Activated CD4-positive, alpha-beta memory T cell treated with anti-CD3 and anti-CD28 coated beads for 36 hours (primary cell): ENCODE results near the gene GLIPR1L1. TPM values are rescaled to one million over a fixed set of nuclear protein-coding genes. Genes with fewer than 3 reads are reported as not detected.
"Not testable (repeated sequence)": the region's sequence is repeated elsewhere in the genome, so short reads cannot be mapped to it uniquely, and the experiment has no call there.

Source experiments
- CTCF ChIA-PET: fragments of 350-600 bp; sonication (Branson Sonifier 250); formaldehyde crosslinking; loops from one replicate; lab custom pipeline; 2021; ENCODE audit warnings: antibody characterized with exemption, inconsistent platforms; lab: Charles Lee
- POLR2A ChIA-PET: fragments of 350-600 bp; sonication (Branson Sonifier 250); formaldehyde crosslinking; loops from one replicate; lab custom pipeline; 2021; ENCODE audit warnings: antibody characterized with exemption; lab: Charles Lee
- DNase-seq: peaks from one replicate; pipeline ENCODE4 v3.0.0-alpha.2; 2020
- H3K27ac Mint-ChIP-seq: one replicate; pipeline ENCODE4 v1.8.0; 2021; ENCODE audit warnings: mixed read lengths
- H3K27me3 Mint-ChIP-seq: one replicate; pipeline ENCODE4 v1.8.0; 2021; ENCODE audit warnings: mixed read lengths
- H3K36me3 Mint-ChIP-seq: one replicate; pipeline ENCODE4 v1.8.0; 2021; ENCODE audit warnings: mixed read lengths
- H3K4me1 Mint-ChIP-seq: one replicate; pipeline ENCODE4 v1.8.0; 2021; ENCODE audit warnings: low read depth, mixed read lengths
- H3K4me3 Mint-ChIP-seq: one replicate; pipeline ENCODE4 v1.8.0; 2021; ENCODE audit warnings: mild to moderate bottlenecking, mixed read lengths
- H3K9me3 Mint-ChIP-seq: one replicate; pipeline ENCODE4 v1.8.0; 2021; ENCODE audit warnings: mixed read lengths
- intact Hi-C: fragments of 100-400 bp; cut with micrococcal nuclease; formaldehyde crosslinking; loops from one replicate; pipeline ENCODE4 v1.15.1; 2023
- total RNA-seq, 2 experiments: library from RNA; stranded (reverse); gene quantifications; one replicate each; pipeline ENCODE4 v1.2.3, GENCODE V29; 2021

The GLIPR1L1 gene
- total RNA-seq, 2 experiments from 2014 or later: not detected

- Mint-ChIP-seq H3K4me1 (no peaks in the 10 kb centered on the region), H3K9me3 (no peaks in the 10 kb centered on the region), H3K27me3 (peaks cover 2% of the 10 kb centered on the region), H3K36me3 (no peaks in the 10 kb centered on the region), H3K27ac (no peak overlapping the region), H3K4me3 (no peak overlapping the region)
- intact Hi-C loops: no loop called here
- CTCF ChIA-PET: no interaction called here
- DNase-seq: no peak
- POLR2A ChIA-PET: no interaction called here
These were observed 16.7 kb upstream of the GLIPR1L1 start for GRCh38 chr12:75317784-75318183.

- ChIA-PET POLR2A (interaction anchor here (0.7 kb wide), 1 partner anchor 9 kb away, joined by 3 read pairs; no protein-coding TSS in a partner anchor), CTCF (interaction anchor here (1.7 kb wide), 1 partner anchor 10 kb away, joined by 6 read pairs; no protein-coding TSS in a partner anchor)
- H3K4me1 Mint-ChIP-seq: no peaks in the 10 kb centered on the region
- peaks cover 4% of the 10 kb centered on the region for H3K27me3 Mint-ChIP-seq
- H3K27ac Mint-ChIP-seq: no peak overlapping the region
- H3K4me3 Mint-ChIP-seq: no peak overlapping the region
- H3K9me3 Mint-ChIP-seq: no peaks in the 10 kb centered on the region
- H3K36me3 Mint-ChIP-seq: no peaks in the 10 kb centered on the region
- intact Hi-C loops: no loop called here
- no peak for DNase-seq
These were observed 12.0 kb upstream of the GLIPR1L1 start for GRCh38 chr12:75322464-75322863.

- H3K9me3 Mint-ChIP-seq: no peaks in the 10 kb centered on the region
- H3K27me3 Mint-ChIP-seq: peaks cover 6% of the 10 kb centered on the region
- H3K4me1 Mint-ChIP-seq: no peaks in the 10 kb centered on the region
- no peaks in the 10 kb centered on the region for H3K36me3 Mint-ChIP-seq
- ChIA-PET POLR2A (no interaction called here), CTCF (interaction anchor here (1.7 kb wide), 1 partner anchor 9 kb away, joined by 6 read pairs; no protein-coding TSS in a partner anchor)
- intact Hi-C loops: no loop called here
- no peak overlapping the region for H3K27ac Mint-ChIP-seq
- no peak for DNase-seq
- no peak overlapping the region for H3K4me3 Mint-ChIP-seq
These were observed 10.8 kb upstream of the GLIPR1L1 start for GRCh38 chr12:75323663-75324062.

- Mint-ChIP-seq H3K4me3 (no peak overlapping the region), H3K27me3 (peaks cover 12% of the 10 kb centered on the region), H3K4me1 (peaks cover 9% of the 10 kb centered on the region), H3K36me3 (no peaks in the 10 kb centered on the region), H3K9me3 (no peaks in the 10 kb centered on the region), H3K27ac (no peak overlapping the region)
- ChIA-PET CTCF (interaction anchor here (0.5 to 0.9 kb wide), 2 partner anchors 71 to 219 kb away, joined by 3 read pairs; no protein-coding TSS in a partner anchor), POLR2A (no interaction called here)
- intact Hi-C loops: no loop called here
- DNase-seq: no peak
These were observed 6.8 kb upstream of the GLIPR1L1 start for GRCh38 chr12:75327642-75328041.

DNA sequence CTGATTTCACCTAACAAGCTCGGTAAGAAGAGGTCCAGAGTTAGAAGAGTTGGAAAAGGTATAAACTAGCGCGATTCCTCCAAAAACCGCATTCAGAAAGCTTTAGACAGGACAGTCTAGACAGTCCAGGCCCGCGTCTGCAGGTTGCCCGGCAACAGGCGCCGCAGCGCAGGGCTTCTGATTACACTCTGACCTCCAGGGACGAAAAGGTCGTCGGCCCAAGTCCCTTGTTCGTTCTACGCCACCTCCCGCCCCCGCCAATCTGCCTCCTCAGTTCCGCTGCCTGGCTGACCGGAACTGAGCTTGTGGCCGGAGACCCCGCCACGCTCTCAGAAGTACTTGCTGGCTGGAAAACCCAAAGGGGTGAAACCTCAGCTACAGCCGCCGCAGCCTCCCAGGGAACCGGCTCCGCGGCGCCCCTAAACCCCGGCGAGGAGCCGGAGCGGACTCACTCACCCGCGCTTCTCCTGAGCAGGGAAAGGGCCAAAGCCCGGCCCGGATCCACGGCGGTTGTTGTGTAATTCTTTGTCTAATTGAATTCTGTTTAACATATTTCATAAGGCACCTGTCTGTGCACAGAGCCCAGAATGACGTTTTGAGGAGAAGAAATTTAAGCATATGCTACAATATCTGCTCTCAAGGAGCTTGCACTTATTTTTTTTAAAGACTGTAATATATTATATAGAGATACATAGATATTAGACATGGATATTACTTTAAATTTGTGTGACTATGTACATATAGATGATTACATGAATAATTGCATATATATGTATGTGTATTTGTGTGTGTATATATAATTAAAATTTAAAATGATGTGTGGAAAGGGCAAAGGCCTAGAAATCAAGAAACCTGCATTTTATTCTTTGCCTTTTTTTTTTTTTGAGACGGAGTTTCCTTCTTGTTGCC is 4.3 kb upstream of the GLIPR1L1 start, which contains the start of gene CAPS2:
Gene CAPS2, minus strand, starts transcription at position 407 of the 909 bp plus-strand sequence. CDS start 3,826 bp downstream, outside the sequence.
- intact Hi-C loops: loop anchor here (10.0 kb wide), 1 partner anchor 1015 kb away; the partner anchor contains the start of gene BBS10
- peak; percentile 77 for DNase-seq
- Mint-ChIP-seq H3K36me3 (no peaks in the 10 kb centered on the region), H3K4me3 (peak within 1 kb of the TSS; percentile 72), H3K4me1 (peaks cover 19% of the 10 kb centered on the region), H3K27ac (no peak within 1 kb of the TSS), H3K9me3 (no peaks in the 10 kb centered on the region), H3K27me3 (peaks cover 17% of the 10 kb centered on the region)
- POLR2A ChIA-PET: no interaction called here
- CTCF ChIA-PET: interaction anchor here (0.6 to 4.3 kb wide), 4 partner anchors 90 to 175 kb away, joined by 3 to 19 read pairs (median 3); no protein-coding TSS in a partner anchor

GRCh38 chr12:75337905-75338304 is 3.4 kb downstream of the GLIPR1L1 start:
- Mint-ChIP-seq H3K27me3 (peaks cover 18% of the 10 kb centered on the region), H3K36me3 (peaks cover 3% of the 10 kb centered on the region), H3K4me1 (peaks cover 13% of the 10 kb centered on the region), H3K9me3 (peaks cover 2% of the 10 kb centered on the region), H3K27ac (no peak overlapping the region), H3K4me3 (no peak overlapping the region)
- intact Hi-C loops: loop anchor here (10.0 kb wide), 1 partner anchor 1007 kb away; the partner anchor contains the start of gene BBS10
- ChIA-PET POLR2A (no interaction called here), CTCF (interaction anchor here (1.0 kb wide), 1 partner anchor 189 kb away, joined by 3 read pairs; no protein-coding TSS in a partner anchor)
- DNase-seq: no peak

DNA sequence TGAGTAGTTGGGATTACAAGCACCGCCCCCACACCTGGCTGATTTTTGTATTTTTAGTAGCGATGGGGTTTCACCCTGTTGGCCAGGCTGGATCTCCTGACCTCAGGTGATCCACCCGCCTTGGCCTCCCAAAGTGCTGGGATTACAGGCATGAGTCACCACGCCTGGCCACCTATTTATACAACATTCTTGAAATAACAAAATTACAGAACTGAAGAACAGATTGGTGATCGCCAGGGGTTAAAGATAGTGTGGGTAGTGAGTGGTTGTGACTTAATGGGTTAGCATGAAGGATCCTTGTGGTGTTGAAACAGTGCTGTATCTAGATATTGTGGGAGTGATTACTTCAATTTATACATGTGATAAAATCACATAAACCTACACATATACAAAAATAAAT is 7.4 kb downstream of the GLIPR1L1 start:
- peaks cover 2% of the 10 kb centered on the region for H3K9me3 Mint-ChIP-seq

GRCh38 chr12:75345531-75345930 is 11.1 kb downstream of the GLIPR1L1 start:
- intact Hi-C loops: no loop called here
- Mint-ChIP-seq H3K4me3 (no peak overlapping the region), H3K9me3 (no peaks in the 10 kb centered on the region), H3K27me3 (peaks cover 9% of the 10 kb centered on the region), H3K27ac (no peak overlapping the region), H3K4me1 (peaks cover 9% of the 10 kb centered on the region), H3K36me3 (no peaks in the 10 kb centered on the region)
- CTCF ChIA-PET: interaction anchor here (0.7 kb wide), 2 partner anchors 11 to 14 kb away, joined by 3 to 5 read pairs; partner anchors contain the start of gene GLIPR1L1
- DNase-seq: no peak
- POLR2A ChIA-PET: no interaction called here

More for the DNA sequence above, 7.4 kb downstream of the GLIPR1L1 start:
- Mint-ChIP-seq H3K36me3 (peaks cover 3% of the 10 kb centered on the region), H3K27ac (no peak overlapping the region), H3K4me3 (no peak overlapping the region), H3K27me3 (peaks cover 12% of the 10 kb centered on the region), H3K4me1 (peaks cover 12% of the 10 kb centered on the region)
- intact Hi-C loops: no loop called here
- POLR2A ChIA-PET: no interaction called here
- no peak for DNase-seq
- CTCF ChIA-PET: interaction anchor here (1.3 kb wide), 1 partner anchor 7 kb away, joined by 5 read pairs; the partner anchor contains the start of gene GLIPR1L1

GRCh38 chr12:75346215-75346614 is 11.7 kb downstream of the GLIPR1L1 start:
- intact Hi-C loops: loop anchor here (1.0 kb wide), 3 partner anchors 45 to 165 kb away; partner anchors contain the start of genes GLIPR1, GLIPR1L2 and KRR1
- POLR2A ChIA-PET, H3K4me3 Mint-ChIP-seq, H3K36me3 Mint-ChIP-seq, H3K4me1 Mint-ChIP-seq, H3K9me3 Mint-ChIP-seq, H3K27me3 Mint-ChIP-seq: not testable (repeated sequence)
- DNase-seq: peak; percentile 55
- H3K27ac Mint-ChIP-seq: peak overlapping the region; percentile 16
- CTCF ChIA-PET: interaction anchor here (0.7 kb wide), 1 partner anchor 620 kb away, joined by 3 read pairs; no protein-coding TSS in a partner anchor

DNA sequence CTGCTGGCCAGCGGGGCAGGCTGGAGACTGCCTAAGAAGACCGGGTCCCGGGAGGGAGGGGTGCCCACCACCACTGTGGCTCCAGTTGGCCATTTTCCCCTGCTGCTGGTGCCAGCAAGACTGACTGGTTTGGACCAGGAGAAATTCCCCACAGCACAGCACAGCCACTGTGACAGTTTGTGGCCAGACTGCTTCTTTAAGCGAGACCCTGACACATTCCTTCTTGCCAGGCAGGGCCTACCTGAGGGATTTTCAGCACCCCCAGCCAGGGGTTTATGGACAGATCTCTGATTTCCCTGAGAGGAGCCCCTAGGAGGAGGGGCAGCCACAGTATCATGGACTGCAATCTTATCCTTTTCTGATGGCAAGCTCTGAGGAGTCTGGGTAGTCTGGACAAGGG is 15.5 kb downstream of the GLIPR1L1 start:
- CTCF ChIA-PET: interaction anchor here (0.6 kb wide), 1 partner anchor 524 kb away, joined by 3 read pairs; no protein-coding TSS in a partner anchor

DNA sequence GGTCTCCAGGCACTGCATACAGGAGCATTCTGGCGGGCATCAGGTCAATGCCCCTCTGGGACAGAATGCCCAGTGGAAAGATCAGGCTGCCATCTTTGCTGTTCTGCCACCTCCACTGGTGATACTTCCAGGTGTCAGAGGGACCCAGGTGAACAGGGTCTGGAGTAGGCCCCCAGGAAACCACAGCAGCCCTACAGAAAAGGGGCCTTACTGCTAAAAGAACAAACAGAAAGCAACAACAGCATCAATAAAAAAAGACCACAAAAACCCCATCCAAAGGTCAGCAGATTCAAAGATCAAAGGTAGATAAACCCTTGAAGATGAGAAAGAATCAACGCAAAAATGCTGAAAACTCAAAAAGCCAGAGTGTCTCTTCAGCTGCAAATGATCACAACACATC is 15.9 kb downstream of the GLIPR1L1 start:
- POLR2A ChIA-PET: no interaction called here

More for the DNA sequence above, 15.5 kb downstream of the GLIPR1L1 start:
- DNase-seq: no peak
- Mint-ChIP-seq H3K4me3 (no peak overlapping the region), H3K27me3 (peaks cover 2% of the 10 kb centered on the region), H3K27ac (no peak overlapping the region), H3K36me3 (peaks cover 14% of the 10 kb centered on the region), H3K9me3 (peaks cover 21% of the 10 kb centered on the region), H3K4me1 (peaks cover 9% of the 10 kb centered on the region)
- POLR2A ChIA-PET: no interaction called here
- intact Hi-C loops: no loop called here

More for the DNA sequence above, 15.9 kb downstream of the GLIPR1L1 start:
- H3K36me3 Mint-ChIP-seq: peaks cover 18% of the 10 kb centered on the region
- H3K4me1 Mint-ChIP-seq: peaks cover 8% of the 10 kb centered on the region
- CTCF ChIA-PET: interaction anchor here (0.6 to 1.0 kb wide), 2 partner anchors 16 to 523 kb away, joined by 3 read pairs; partner anchors contain the start of gene GLIPR1L1
- H3K27ac Mint-ChIP-seq: no peak overlapping the region
- no peak overlapping the region for H3K4me3 Mint-ChIP-seq
- H3K9me3 Mint-ChIP-seq: peaks cover 25% of the 10 kb centered on the region
- intact Hi-C loops: no loop called here
- DNase-seq: no peak
- H3K27me3 Mint-ChIP-seq: peaks cover 2% of the 10 kb centered on the region
